Measurements from ENCODE around the gene PEX16.

DNA sequence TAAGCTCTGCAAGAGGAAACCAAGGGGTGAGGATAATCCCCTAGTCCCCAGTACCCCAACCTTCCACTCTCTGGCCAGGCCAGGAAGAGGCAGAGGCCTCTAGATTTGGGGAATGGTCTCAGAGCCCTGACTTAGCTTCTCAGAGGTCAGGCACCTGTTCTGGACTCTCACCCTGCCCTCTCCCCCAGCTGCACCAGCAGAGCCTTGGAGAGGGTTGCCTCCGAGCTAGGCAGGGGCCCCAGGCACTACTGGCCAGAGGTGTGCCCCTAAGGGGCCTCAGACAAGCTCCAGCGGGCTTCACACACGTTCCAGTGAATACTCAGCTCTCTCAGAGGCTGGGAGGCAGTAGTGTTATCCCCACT is 18.6 kb downstream of the PEX16 start:
- TF ChIP-seq POLR2A (IDR thresholded peaks at IDR 0.05) (no peak), EP300 (IDR thresholded peaks at IDR 0.05) (no peak)

All from gastroesophageal sphincter (tissue), 2 donors.